ENCODE results near the gene SCLY. TPM values are rescaled to one million over a fixed set of nuclear protein-coding genes. Genes with fewer than 3 reads are reported as not detected.

SCLY gene
- total and polyA plus RNA-seq, 4 donors = 7.8 to 16.1 (median 12.1) TPM

GRCh38 chr2:238102865-238103264 is 42.1 kb downstream of the SCLY start:
- Histone ChIP-seq H3K27me3 (ENCODE audit: control insufficient read depth in 3 of 3, insufficient read depth in 3 of 3, low read length in 2 of 3) (no peaks in the 10 kb centered on the region), H3K36me3 (ENCODE audit: control insufficient read depth in 4 of 4, insufficient read depth in 4 of 4, low read length in 4 of 4) (no peaks in the 10 kb centered on the region), H3K9me3 (ENCODE audit: control insufficient read depth in 4 of 4, insufficient read depth in 3 of 4, low read length in 3 of 4) (no peaks in the 10 kb centered on the region), H3K4me3 (no peak overlapping the region), H3K4me1 (ENCODE audit: control insufficient read depth in 5 of 5, insufficient read depth in 5 of 5, low read length in 5 of 5) (peaks cover 0 to 3% (median 0%) of the 10 kb centered on the region in 5 donors), H3K9ac (ENCODE audit: insufficient read depth in 1 of 2, low read length in 2 of 2) (no peak overlapping the region), H3K27ac (ENCODE audit: low read depth in 1 of 2, low read length in 1 of 2) (no peak overlapping the region)
- 90 to 91% methylated on average over 10 of the region's 10 CpGs for WGBS, 2 donors
- ATAC-seq (ENCODE audit: insufficient read depth, low FRiP score) (no peak), DNase-seq (no peak)
- no peak for TF ChIP-seq CTCF (IDR thresholded peaks at IDR 0.05; ENCODE audit: control extremely low read depth, extremely low read depth)

- no peak overlapping the region for H3K9ac ChIP-seq (ENCODE audit: insufficient read depth in 1 of 2, low read length in 2 of 2)
- no peaks in the 10 kb centered on the region for H3K9me3 ChIP-seq (ENCODE audit: control insufficient read depth in 4 of 4, insufficient read depth in 3 of 4, low read length in 3 of 4)
- H3K27me3 ChIP-seq (ENCODE audit: control insufficient read depth in 3 of 3, insufficient read depth in 3 of 3, low read length in 2 of 3) = no peaks in the 10 kb centered on the region
- H3K27ac ChIP-seq (ENCODE audit: low read depth in 1 of 2, low read length in 1 of 2) = no peak overlapping the region
- H3K4me1 ChIP-seq (ENCODE audit: control insufficient read depth in 5 of 5, insufficient read depth in 5 of 5, low read length in 5 of 5) = peaks cover 0 to 3% (median 0%) of the 10 kb centered on the region in 5 donors
- H3K36me3 ChIP-seq (ENCODE audit: control insufficient read depth in 4 of 4, insufficient read depth in 4 of 4, low read length in 4 of 4) = no peaks in the 10 kb centered on the region
- WGBS, 2 donors = 90 to 93% methylated on average over 18 of the region's 18 CpGs
- TF ChIP-seq CTCF (IDR thresholded peaks at IDR 0.05; ENCODE audit: control extremely low read depth, extremely low read depth) = no peak
- DNase-seq = no peak
- H3K4me3 ChIP-seq = no peak overlapping the region
- ATAC-seq (ENCODE audit: insufficient read depth, low FRiP score) = no peak
Measured at GRCh38 chr2:238103465-238104225, 42.8 kb downstream of the SCLY start.

GRCh38 chr2:238104226-238104690 is 43.5 kb downstream of the SCLY start:
- DNase-seq (no peak), ATAC-seq (ENCODE audit: insufficient read depth, low FRiP score) (no peak)
- Histone ChIP-seq H3K4me3 (no peak overlapping the region), H3K9ac (ENCODE audit: insufficient read depth in 1 of 2, low read length in 2 of 2) (no peak overlapping the region), H3K27me3 (ENCODE audit: control insufficient read depth in 3 of 3, insufficient read depth in 3 of 3, low read length in 2 of 3) (no peaks in the 10 kb centered on the region), H3K36me3 (ENCODE audit: control insufficient read depth in 4 of 4, insufficient read depth in 4 of 4, low read length in 4 of 4) (no peaks in the 10 kb centered on the region), H3K9me3 (ENCODE audit: control insufficient read depth in 4 of 4, insufficient read depth in 3 of 4, low read length in 3 of 4) (no peaks in the 10 kb centered on the region), H3K4me1 (ENCODE audit: control insufficient read depth in 5 of 5, insufficient read depth in 5 of 5, low read length in 5 of 5) (peaks cover 0 to 4% (median 0%) of the 10 kb centered on the region in 5 donors), H3K27ac (ENCODE audit: low read depth in 1 of 2, low read length in 1 of 2) (no peak overlapping the region)
- 91 to 93% methylated on average over 14 of the region's 14 CpGs for WGBS, 2 donors
- no peak for TF ChIP-seq CTCF (IDR thresholded peaks at IDR 0.05; ENCODE audit: control extremely low read depth, extremely low read depth)
